Measurements from ENCODE around the gene GJA5. TPM values are rescaled to one million over a fixed set of nuclear protein-coding genes. Genes with fewer than 3 reads are reported as not detected.

GJA5 gene
- total RNA-seq, 3 donors from 2014 or later: 3.7 to 34.1 (median 4.2) TPM

GRCh38 chr1:147773215-147773715 lies 12.9 kb upstream of the GJA5 start:
- Histone ChIP-seq H3K9me3 (no peaks in the 10 kb centered on the region), H3K4me1 (no peaks in the 10 kb centered on the region), H3K27ac (peak overlapping the region in 1 of 2 donors; percentile 32), H3K36me3 (no peaks in the 10 kb centered on the region), H3K27me3 (no peaks in the 10 kb centered on the region), H3K4me3 (peak overlapping the region in 1 of 3 donors; percentile 19)
- no peak for DNase-seq (ENCODE audit: low spot score in 2 of 2)
- intact Hi-C loops (cut with DNase I; ENCODE audit: low total_unique reads): no loop called here
- TF ChIP-seq POLR2A (IDR thresholded peaks at IDR 0.05): no peak
- TF ChIP-seq POLR2AphosphoS5 (IDR thresholded peaks at IDR 0.05): no peak
- no peak for TF ChIP-seq CTCF (IDR thresholded peaks at IDR 0.05)

- H3K4me1 ChIP-seq: no peaks in the 10 kb centered on the region
Measured at GRCh38 chr1:147772570-147772969, 12.2 kb upstream of the GJA5 start.

GRCh38 chr1:147771226-147772125 lies 11.1 kb upstream of the GJA5 start:
- Histone ChIP-seq H3K27ac (peak overlapping the region in 1 of 2 donors; percentile 69), H3K27me3 (no peaks in the 10 kb centered on the region), H3K4me3 (peak overlapping the region in 1 of 3 donors; percentile 35), H3K9me3 (no peaks in the 10 kb centered on the region), H3K36me3 (no peaks in the 10 kb centered on the region), H3K4me1 (no peaks in the 10 kb centered on the region)
- intact Hi-C loops (cut with DNase I; ENCODE audit: low total_unique reads): no loop called here
- TF ChIP-seq POLR2AphosphoS5 (IDR thresholded peaks at IDR 0.05): no peak
- no peak for TF ChIP-seq POLR2A (IDR thresholded peaks at IDR 0.05)
- TF ChIP-seq CTCF (IDR thresholded peaks at IDR 0.05): no peak
- no peak for DNase-seq (ENCODE audit: low spot score in 2 of 2)

More at GRCh38 chr1:147772570-147772969, 12.2 kb upstream of the GJA5 start:
- no peak for DNase-seq (ENCODE audit: low spot score in 2 of 2)
- H3K4me3 ChIP-seq: peak overlapping the region in 2 of 3 donors; percentile 9 to 35
- H3K27me3 ChIP-seq: no peaks in the 10 kb centered on the region
- no peaks in the 10 kb centered on the region for H3K36me3 ChIP-seq
- intact Hi-C loops (cut with DNase I; ENCODE audit: low total_unique reads): no loop called here
- H3K9me3 ChIP-seq: no peaks in the 10 kb centered on the region
- no peak for TF ChIP-seq CTCF (IDR thresholded peaks at IDR 0.05)
- TF ChIP-seq POLR2A (IDR thresholded peaks at IDR 0.05): no peak
- no peak for TF ChIP-seq POLR2AphosphoS5 (IDR thresholded peaks at IDR 0.05)
- peak overlapping the region in 1 of 2 donors; percentile 32 for H3K27ac ChIP-seq

- no peaks in the 10 kb centered on the region for H3K27me3 ChIP-seq
- no peak overlapping the region for H3K4me3 ChIP-seq
- H3K4me1 ChIP-seq: no peaks in the 10 kb centered on the region
- TF ChIP-seq POLR2A (IDR thresholded peaks at IDR 0.05) (no peak), CTCF (IDR thresholded peaks at IDR 0.05) (no peak), POLR2AphosphoS5 (IDR thresholded peaks at IDR 0.05) (no peak)
- intact Hi-C loops (cut with DNase I; ENCODE audit: low total_unique reads): no loop called here
- peak overlapping the region in 1 of 2 donors; percentile 39 for H3K27ac ChIP-seq
- no peaks in the 10 kb centered on the region for H3K36me3 ChIP-seq
- H3K9me3 ChIP-seq: no peaks in the 10 kb centered on the region
- DNase-seq (ENCODE audit: low spot score in 2 of 2): peak in 1 of 2 donors; percentile 41
Measured at GRCh38 chr1:147769106-147769505, 8.7 kb upstream of the GJA5 start.

GRCh38 chr1:147768582-147768981 lies 8.2 kb upstream of the GJA5 start:
- H3K36me3 ChIP-seq: no peaks in the 10 kb centered on the region
- no peak for DNase-seq (ENCODE audit: low spot score in 2 of 2)
- no peak overlapping the region for H3K4me3 ChIP-seq
- H3K4me1 ChIP-seq: no peaks in the 10 kb centered on the region
- no peaks in the 10 kb centered on the region for H3K27me3 ChIP-seq
- peak overlapping the region in 1 of 2 donors; percentile 32 for H3K27ac ChIP-seq
- H3K9me3 ChIP-seq: no peaks in the 10 kb centered on the region
- TF ChIP-seq POLR2A (IDR thresholded peaks at IDR 0.05): no peak
- no peak for TF ChIP-seq CTCF (IDR thresholded peaks at IDR 0.05)
- no peak for TF ChIP-seq POLR2AphosphoS5 (IDR thresholded peaks at IDR 0.05)
- intact Hi-C loops (cut with DNase I; ENCODE audit: low total_unique reads): no loop called here

Data from breast epithelium (tissue), 4 donors.